ENCODE results near the gene AP3B1. TPM values are rescaled to one million over a fixed set of nuclear protein-coding genes. Genes with fewer than 3 reads are reported as not detected.
A peak's percentile ranks its signal among the peaks of the same experiment; 100 is the strongest.

AP3B1 gene, protein sequence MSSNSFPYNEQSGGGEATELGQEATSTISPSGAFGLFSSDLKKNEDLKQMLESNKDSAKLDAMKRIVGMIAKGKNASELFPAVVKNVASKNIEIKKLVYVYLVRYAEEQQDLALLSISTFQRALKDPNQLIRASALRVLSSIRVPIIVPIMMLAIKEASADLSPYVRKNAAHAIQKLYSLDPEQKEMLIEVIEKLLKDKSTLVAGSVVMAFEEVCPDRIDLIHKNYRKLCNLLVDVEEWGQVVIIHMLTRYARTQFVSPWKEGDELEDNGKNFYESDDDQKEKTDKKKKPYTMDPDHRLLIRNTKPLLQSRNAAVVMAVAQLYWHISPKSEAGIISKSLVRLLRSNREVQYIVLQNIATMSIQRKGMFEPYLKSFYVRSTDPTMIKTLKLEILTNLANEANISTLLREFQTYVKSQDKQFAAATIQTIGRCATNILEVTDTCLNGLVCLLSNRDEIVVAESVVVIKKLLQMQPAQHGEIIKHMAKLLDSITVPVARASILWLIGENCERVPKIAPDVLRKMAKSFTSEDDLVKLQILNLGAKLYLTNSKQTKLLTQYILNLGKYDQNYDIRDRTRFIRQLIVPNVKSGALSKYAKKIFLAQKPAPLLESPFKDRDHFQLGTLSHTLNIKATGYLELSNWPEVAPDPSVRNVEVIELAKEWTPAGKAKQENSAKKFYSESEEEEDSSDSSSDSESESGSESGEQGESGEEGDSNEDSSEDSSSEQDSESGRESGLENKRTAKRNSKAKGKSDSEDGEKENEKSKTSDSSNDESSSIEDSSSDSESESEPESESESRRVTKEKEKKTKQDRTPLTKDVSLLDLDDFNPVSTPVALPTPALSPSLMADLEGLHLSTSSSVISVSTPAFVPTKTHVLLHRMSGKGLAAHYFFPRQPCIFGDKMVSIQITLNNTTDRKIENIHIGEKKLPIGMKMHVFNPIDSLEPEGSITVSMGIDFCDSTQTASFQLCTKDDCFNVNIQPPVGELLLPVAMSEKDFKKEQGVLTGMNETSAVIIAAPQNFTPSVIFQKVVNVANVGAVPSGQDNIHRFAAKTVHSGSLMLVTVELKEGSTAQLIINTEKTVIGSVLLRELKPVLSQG
- 42.8 to 50.3 TPM (median 46.3 TPM) in 3 replicates for total RNA-seq (2021)
- Bru-seq, nascent RNA, result percentile 78 among the genes with signal in this experiment
- long read RNA-seq, experiment 1, full-length matches to known transcripts, result 181 of 253 reads
- long read RNA-seq, experiment 1, partial matches to known transcripts, result 34 of 253 reads
- long read RNA-seq, experiment 1, other reads (novel, unspliced or antisense), result 38 of 253 reads
- long read RNA-seq, experiment 2, full-length matches to known transcripts, result 10 of 64 reads
- long read RNA-seq, experiment 2, partial matches to known transcripts, result 35 of 64 reads
- long read RNA-seq, experiment 2, other reads (novel, unspliced or antisense), result 19 of 64 reads
- long read RNA-seq, experiment 3, full-length matches to known transcripts, result 7 of 11 reads
- long read RNA-seq, experiment 3, partial matches to known transcripts, result 4 of 11 reads
- long read RNA-seq, experiment 3, other reads (novel, unspliced or antisense), result 0 of 11 reads

DNA sequence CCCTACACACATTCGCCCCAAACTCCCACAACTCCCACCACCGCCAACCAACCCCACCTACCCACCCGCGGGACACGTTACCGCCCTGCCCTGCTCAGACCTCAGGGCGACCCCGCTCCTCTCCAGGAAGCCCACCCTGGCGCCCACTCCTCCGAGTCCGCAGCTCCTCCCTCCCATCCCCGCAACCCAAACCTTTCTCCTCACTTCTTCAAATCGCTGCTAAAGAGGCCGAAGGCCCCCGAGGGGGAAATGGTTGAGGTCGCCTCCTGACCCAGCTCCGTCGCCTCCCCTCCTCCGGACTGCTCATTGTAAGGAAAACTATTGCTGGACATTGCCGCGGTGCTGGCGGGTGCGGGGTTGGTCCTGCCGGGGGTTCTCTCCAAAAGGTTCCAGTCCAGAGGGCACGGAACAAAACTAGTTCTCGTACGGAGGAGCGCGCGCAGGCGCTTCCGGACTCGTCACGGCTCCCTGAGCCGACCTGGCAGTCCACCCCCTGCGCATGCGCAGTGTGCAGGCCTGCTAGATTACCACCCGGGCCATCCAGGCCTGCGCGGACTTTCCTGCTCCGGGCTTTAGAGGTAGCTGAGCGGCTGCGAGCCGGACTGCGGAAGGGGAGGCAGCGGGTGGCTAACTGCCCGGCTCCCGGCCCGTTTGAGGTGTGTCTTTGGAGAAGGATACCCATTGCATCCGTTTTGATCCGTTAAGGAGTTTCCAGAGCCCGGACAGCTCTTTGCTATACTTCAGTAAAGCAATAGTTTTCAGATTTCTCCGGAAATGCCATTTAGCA, at the start of gene AP3B1:
TSS of gene AP3B1 (minus strand) at position 451 of the 787 bp plus-strand sequence. CDS start at position 332, 119 bp downstream.
- no peaks in the 10 kb centered on the region; the same call in 1 of the 2 replicates for H3K27me3 Mint-ChIP-seq (ENCODE audit: low read depth)
- H3K4me1 Mint-ChIP-seq, result peaks cover 29% of the 10 kb centered on the region
- H3K27ac Mint-ChIP-seq, result peak within 1 kb of the TSS; percentile 95
- H3K36me3 Mint-ChIP-seq, result no peaks in the 10 kb centered on the region
- H3K9me3 Mint-ChIP-seq, result no peaks in the 10 kb centered on the region
- H3K4me3 Mint-ChIP-seq, result peak within 1 kb of the TSS; percentile 93
- DNase-seq (ENCODE audit: low spot score) (peak; percentile 99), ATAC-seq (peak; percentile 90)
- CTCF ChIA-PET, result interaction anchor here (0.9 to 2.8 kb wide), 10 partner anchors 10 to 802 kb away, joined by 3 to 22 read pairs (median 4); partner anchors contain the start of genes SCAMP1 and WDR41
- POLR2A ChIA-PET, result interaction anchor here (0.6 to 2.9 kb wide), 4 partner anchors 10 to 224 kb away, joined by 3 to 12 read pairs (median 4); partner anchors contain the start of gene SCAMP1
- TF ChIP-seq ELF4 (CRISPR knock-in tag; IDR thresholded peaks at IDR 0.05; ENCODE audit: low read depth) (no peak), SMAD4 (CRISPR knock-in tag; IDR thresholded peaks at IDR 0.05) (no peak), NFE2L1 (CRISPR knock-in tag; IDR thresholded peaks at IDR 0.05) (no peak), NR1H2 (CRISPR knock-in tag; IDR thresholded peaks at IDR 0.05) (no peak), ZNF423 (CRISPR knock-in tag; IDR thresholded peaks at IDR 0.05) (no peak), ZNF396 (CRISPR knock-in tag; IDR thresholded peaks at IDR 0.05; ENCODE audit: borderline replicate concordance) (no peak), SP1 (CRISPR knock-in tag; conservative IDR thresholded peaks at IDR 0.05) (peak; percentile 80; the same call in 1 of the 2 replicates), FOXK1 (CRISPR knock-in tag; IDR thresholded peaks at IDR 0.05) (no peak), TP53 (CRISPR knock-in tag; IDR thresholded peaks at IDR 0.05) (no peak)
- TF ChIP-seq, protein P1, sequence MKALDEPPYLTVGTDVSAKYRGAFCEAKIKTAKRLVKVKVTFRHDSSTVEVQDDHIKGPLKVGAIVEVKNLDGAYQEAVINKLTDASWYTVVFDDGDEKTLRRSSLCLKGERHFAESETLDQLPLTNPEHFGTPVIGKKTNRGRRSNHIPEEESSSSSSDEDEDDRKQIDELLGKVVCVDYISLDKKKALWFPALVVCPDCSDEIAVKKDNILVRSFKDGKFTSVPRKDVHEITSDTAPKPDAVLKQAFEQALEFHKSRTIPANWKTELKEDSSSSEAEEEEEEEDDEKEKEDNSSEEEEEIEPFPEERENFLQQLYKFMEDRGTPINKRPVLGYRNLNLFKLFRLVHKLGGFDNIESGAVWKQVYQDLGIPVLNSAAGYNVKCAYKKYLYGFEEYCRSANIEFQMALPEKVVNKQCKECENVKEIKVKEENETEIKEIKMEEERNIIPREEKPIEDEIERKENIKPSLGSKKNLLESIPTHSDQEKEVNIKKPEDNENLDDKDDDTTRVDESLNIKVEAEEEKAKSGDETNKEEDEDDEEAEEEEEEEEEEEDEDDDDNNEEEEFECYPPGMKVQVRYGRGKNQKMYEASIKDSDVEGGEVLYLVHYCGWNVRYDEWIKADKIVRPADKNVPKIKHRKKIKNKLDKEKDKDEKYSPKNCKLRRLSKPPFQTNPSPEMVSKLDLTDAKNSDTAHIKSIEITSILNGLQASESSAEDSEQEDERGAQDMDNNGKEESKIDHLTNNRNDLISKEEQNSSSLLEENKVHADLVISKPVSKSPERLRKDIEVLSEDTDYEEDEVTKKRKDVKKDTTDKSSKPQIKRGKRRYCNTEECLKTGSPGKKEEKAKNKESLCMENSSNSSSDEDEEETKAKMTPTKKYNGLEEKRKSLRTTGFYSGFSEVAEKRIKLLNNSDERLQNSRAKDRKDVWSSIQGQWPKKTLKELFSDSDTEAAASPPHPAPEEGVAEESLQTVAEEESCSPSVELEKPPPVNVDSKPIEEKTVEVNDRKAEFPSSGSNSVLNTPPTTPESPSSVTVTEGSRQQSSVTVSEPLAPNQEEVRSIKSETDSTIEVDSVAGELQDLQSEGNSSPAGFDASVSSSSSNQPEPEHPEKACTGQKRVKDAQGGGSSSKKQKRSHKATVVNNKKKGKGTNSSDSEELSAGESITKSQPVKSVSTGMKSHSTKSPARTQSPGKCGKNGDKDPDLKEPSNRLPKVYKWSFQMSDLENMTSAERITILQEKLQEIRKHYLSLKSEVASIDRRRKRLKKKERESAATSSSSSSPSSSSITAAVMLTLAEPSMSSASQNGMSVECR (CRISPR knock-in tag; IDR thresholded peaks at IDR 0.05; ENCODE audit: borderline replicate concordance), result peak; percentile 77; the same call in 1 of the 2 replicates
- TF ChIP-seq, protein P2, sequence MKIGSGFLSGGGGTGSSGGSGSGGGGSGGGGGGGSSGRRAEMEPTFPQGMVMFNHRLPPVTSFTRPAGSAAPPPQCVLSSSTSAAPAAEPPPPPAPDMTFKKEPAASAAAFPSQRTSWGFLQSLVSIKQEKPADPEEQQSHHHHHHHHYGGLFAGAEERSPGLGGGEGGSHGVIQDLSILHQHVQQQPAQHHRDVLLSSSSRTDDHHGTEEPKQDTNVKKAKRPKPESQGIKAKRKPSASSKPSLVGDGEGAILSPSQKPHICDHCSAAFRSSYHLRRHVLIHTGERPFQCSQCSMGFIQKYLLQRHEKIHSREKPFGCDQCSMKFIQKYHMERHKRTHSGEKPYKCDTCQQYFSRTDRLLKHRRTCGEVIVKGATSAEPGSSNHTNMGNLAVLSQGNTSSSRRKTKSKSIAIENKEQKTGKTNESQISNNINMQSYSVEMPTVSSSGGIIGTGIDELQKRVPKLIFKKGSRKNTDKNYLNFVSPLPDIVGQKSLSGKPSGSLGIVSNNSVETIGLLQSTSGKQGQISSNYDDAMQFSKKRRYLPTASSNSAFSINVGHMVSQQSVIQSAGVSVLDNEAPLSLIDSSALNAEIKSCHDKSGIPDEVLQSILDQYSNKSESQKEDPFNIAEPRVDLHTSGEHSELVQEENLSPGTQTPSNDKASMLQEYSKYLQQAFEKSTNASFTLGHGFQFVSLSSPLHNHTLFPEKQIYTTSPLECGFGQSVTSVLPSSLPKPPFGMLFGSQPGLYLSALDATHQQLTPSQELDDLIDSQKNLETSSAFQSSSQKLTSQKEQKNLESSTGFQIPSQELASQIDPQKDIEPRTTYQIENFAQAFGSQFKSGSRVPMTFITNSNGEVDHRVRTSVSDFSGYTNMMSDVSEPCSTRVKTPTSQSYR (CRISPR knock-in tag; IDR thresholded peaks at IDR 0.05), result no peak
- TF ChIP-seq, protein P3, sequence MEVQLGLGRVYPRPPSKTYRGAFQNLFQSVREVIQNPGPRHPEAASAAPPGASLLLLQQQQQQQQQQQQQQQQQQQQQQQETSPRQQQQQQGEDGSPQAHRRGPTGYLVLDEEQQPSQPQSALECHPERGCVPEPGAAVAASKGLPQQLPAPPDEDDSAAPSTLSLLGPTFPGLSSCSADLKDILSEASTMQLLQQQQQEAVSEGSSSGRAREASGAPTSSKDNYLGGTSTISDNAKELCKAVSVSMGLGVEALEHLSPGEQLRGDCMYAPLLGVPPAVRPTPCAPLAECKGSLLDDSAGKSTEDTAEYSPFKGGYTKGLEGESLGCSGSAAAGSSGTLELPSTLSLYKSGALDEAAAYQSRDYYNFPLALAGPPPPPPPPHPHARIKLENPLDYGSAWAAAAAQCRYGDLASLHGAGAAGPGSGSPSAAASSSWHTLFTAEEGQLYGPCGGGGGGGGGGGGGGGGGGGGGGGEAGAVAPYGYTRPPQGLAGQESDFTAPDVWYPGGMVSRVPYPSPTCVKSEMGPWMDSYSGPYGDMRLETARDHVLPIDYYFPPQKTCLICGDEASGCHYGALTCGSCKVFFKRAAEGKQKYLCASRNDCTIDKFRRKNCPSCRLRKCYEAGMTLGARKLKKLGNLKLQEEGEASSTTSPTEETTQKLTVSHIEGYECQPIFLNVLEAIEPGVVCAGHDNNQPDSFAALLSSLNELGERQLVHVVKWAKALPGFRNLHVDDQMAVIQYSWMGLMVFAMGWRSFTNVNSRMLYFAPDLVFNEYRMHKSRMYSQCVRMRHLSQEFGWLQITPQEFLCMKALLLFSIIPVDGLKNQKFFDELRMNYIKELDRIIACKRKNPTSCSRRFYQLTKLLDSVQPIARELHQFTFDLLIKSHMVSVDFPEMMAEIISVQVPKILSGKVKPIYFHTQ (CRISPR knock-in tag; IDR thresholded peaks at IDR 0.05), result no peak
- TF ChIP-seq, protein P4, sequence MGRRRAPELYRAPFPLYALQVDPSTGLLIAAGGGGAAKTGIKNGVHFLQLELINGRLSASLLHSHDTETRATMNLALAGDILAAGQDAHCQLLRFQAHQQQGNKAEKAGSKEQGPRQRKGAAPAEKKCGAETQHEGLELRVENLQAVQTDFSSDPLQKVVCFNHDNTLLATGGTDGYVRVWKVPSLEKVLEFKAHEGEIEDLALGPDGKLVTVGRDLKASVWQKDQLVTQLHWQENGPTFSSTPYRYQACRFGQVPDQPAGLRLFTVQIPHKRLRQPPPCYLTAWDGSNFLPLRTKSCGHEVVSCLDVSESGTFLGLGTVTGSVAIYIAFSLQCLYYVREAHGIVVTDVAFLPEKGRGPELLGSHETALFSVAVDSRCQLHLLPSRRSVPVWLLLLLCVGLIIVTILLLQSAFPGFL (CRISPR knock-in tag; IDR thresholded peaks at IDR 0.05; ENCODE audit: borderline replicate concordance), result no peak
- TF ChIP-seq, protein P5, sequence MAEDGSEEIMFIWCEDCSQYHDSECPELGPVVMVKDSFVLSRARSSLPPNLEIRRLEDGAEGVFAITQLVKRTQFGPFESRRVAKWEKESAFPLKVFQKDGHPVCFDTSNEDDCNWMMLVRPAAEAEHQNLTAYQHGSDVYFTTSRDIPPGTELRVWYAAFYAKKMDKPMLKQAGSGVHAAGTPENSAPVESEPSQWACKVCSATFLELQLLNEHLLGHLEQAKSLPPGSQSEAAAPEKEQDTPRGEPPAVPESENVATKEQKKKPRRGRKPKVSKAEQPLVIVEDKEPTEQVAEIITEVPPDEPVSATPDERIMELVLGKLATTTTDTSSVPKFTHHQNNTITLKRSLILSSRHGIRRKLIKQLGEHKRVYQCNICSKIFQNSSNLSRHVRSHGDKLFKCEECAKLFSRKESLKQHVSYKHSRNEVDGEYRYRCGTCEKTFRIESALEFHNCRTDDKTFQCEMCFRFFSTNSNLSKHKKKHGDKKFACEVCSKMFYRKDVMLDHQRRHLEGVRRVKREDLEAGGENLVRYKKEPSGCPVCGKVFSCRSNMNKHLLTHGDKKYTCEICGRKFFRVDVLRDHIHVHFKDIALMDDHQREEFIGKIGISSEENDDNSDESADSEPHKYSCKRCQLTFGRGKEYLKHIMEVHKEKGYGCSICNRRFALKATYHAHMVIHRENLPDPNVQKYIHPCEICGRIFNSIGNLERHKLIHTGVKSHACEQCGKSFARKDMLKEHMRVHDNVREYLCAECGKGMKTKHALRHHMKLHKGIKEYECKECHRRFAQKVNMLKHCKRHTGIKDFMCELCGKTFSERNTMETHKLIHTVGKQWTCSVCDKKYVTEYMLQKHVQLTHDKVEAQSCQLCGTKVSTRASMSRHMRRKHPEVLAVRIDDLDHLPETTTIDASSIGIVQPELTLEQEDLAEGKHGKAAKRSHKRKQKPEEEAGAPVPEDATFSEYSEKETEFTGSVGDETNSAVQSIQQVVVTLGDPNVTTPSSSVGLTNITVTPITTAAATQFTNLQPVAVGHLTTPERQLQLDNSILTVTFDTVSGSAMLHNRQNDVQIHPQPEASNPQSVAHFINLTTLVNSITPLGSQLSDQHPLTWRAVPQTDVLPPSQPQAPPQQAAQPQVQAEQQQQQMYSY (CRISPR knock-in tag; IDR thresholded peaks at IDR 0.05), result peak; percentile 99
